ENCODE measurements around the gene PRSS2. TPM values are rescaled to one million over a fixed set of nuclear protein-coding genes. Genes with fewer than 3 reads are reported as not detected.

Gene PRSS2
- total and polyA plus RNA-seq, 4 experiments from 2014 or later = not detected

GRCh38 chr7:142819530-142819929 is 48.8 kb downstream of the PRSS2 start:
- no peaks in the 10 kb centered on the region for H3K9me3 ChIP-seq (ENCODE audit: control insufficient read depth in 1 of 2, low read length in 2 of 2)
- H3K36me3 ChIP-seq (ENCODE audit: insufficient read depth, low read length) = no peaks in the 10 kb centered on the region
- H3K36me3 Mint-ChIP-seq = peaks cover 0 to 4% of the 10 kb centered on the region in 2 donors
- H3K4me1 Mint-ChIP-seq = peaks cover 2 to 11% (median 5%) of the 10 kb centered on the region in 4 donors
- H3K27ac ChIP-seq (ENCODE audit: low read depth, low read length) = no peak overlapping the region
- no peak for DNase-seq
- peaks cover 0 to 11% (median 4%) of the 10 kb centered on the region in 8 donors for H3K9me3 Mint-ChIP-seq
- H3K4me3 ChIP-seq (ENCODE audit: low read length in 2 of 2) = no peak overlapping the region
- peaks cover 8 to 16% of the 10 kb centered on the region in 2 donors for H3K27me3 Mint-ChIP-seq
- no peak overlapping the region for H3K27ac Mint-ChIP-seq
- intact Hi-C loops (cut with micrococcal nuclease) = no loop called here
- ChIA-PET CTCF (ENCODE audit: partially characterized antibody) (interaction anchor here (1.1 to 3.0 kb wide), 6 partner anchors 8 to 598 kb away, joined by 3 to 13 read pairs (median 6); no protein-coding TSS in a partner anchor), POLR2A (ENCODE audit: partially characterized antibody) (interaction anchor here (2.2 to 31.0 kb wide), 2 partner anchors 23 to 183 kb away, joined by 7 to 6843 read pairs; no protein-coding TSS in a partner anchor)
- H3K4me1 ChIP-seq (ENCODE audit: insufficient read depth, low read length) = no peaks in the 10 kb centered on the region
- peak overlapping the region in 1 of 8 donors; percentile 7 for H3K4me3 Mint-ChIP-seq
- no peaks in the 10 kb centered on the region for H3K27me3 ChIP-seq (ENCODE audit: insufficient read depth, low read length)

DNA sequence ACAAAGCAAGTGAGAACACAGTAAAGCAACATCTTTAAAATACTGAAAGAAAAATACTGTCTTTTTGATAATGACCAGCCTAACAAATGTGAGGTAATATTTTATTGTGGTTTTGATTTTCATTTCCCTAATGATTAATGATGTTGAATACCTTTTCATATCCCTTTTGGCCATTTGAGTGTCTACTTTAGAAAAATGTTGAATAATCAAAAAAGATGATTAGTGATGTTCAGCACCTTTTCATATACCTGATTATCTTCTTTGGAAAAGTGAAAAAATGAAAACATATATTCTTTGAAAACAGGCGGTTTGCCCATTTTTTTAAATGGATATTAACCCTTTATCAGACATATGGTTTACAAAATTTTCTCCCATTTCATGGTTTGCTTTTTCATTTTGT is 51.9 kb downstream of the PRSS2 start:
- ChIA-PET POLR2A (ENCODE audit: partially characterized antibody) (interaction anchor here (31.0 kb wide), 1 partner anchor 26 kb away, joined by 6843 read pairs; no protein-coding TSS in a partner anchor), CTCF (ENCODE audit: partially characterized antibody) (no interaction called here)
- no peak for DNase-seq
- Histone ChIP-seq H3K27ac (ENCODE audit: low read depth, low read length) (no peak overlapping the region), H3K4me3 (ENCODE audit: low read length in 2 of 2) (no peak overlapping the region), H3K4me1 (ENCODE audit: insufficient read depth, low read length) (no peaks in the 10 kb centered on the region), H3K9me3 (ENCODE audit: control insufficient read depth in 1 of 2, low read length in 2 of 2) (no peaks in the 10 kb centered on the region), H3K27me3 (ENCODE audit: insufficient read depth, low read length) (no peaks in the 10 kb centered on the region), H3K36me3 (ENCODE audit: insufficient read depth, low read length) (no peaks in the 10 kb centered on the region)
- Mint-ChIP-seq H3K4me1 (peaks cover 2 to 11% (median 4%) of the 10 kb centered on the region in 4 donors), H3K9me3 (peaks cover 0 to 19% (median 7%) of the 10 kb centered on the region in 8 donors), H3K27ac (no peak overlapping the region), H3K4me3 (no peak overlapping the region), H3K27me3 (peaks cover 8 to 16% of the 10 kb centered on the region in 2 donors), H3K36me3 (peaks cover 1 to 7% of the 10 kb centered on the region in 2 donors)
- intact Hi-C loops (cut with micrococcal nuclease) = no loop called here

Other genes starting within 250 kb of the PRSS2 start
- gene PRSS1, start 21.5 kb upstream of the PRSS2 start, total RNA-seq = under 1 TPM in 1 of 2 experiments, not detected in 1; 0.44 TPM
- not detected for gene PRSS1, start 21.5 kb upstream of the PRSS2 start, polyA plus RNA-seq
- 10 to 100 TPM; 48.4 to 65.0 TPM for gene EPHB6, start 84.1 kb downstream of the PRSS2 start, total RNA-seq
- gene EPHB6, start 84.1 kb downstream of the PRSS2 start, polyA plus RNA-seq = 10 to 100 TPM; 14.2 to 27.4 TPM
- not detected for gene TRPV6, start 114.8 kb downstream of the PRSS2 start, total RNA-seq
- under 1 TPM in 1 of 2 donors, not detected in 1; 0.09 TPM for gene TRPV6, start 114.8 kb downstream of the PRSS2 start, polyA plus RNA-seq
- gene TRPV5, start 162.8 kb downstream of the PRSS2 start, total RNA-seq = not detected
- not detected for gene TRPV5, start 162.8 kb downstream of the PRSS2 start, polyA plus RNA-seq
- gene LLCFC1, start 168.5 kb downstream of the PRSS2 start, total RNA-seq = not detected
- not detected for gene LLCFC1, start 168.5 kb downstream of the PRSS2 start, polyA plus RNA-seq
- gene KEL, start 191.4 kb downstream of the PRSS2 start, total RNA-seq = under 1 TPM; 0.20 to 0.61 TPM
- not detected for gene KEL, start 191.4 kb downstream of the PRSS2 start, polyA plus RNA-seq

All from CD4-positive, alpha-beta memory T cell (primary cell).